Urothelium cell line (cell line): Measurements from ENCODE around the gene KIRREL3.

Experiments
- DNase-seq: peaks from one replicate; pipeline ENCODE4 v3.0.0; 2011; ENCODE audit warnings: low spot score, mixed read lengths
- FAIRE-seq: peaks from 2 replicates; lab custom pipeline; 2011; peaks lifted over from hg19 to GRCh38; lab: Jason Lieb, UNC

The KIRREL3 gene

GRCh38 chr11:126419801-126420697 lies 580.5 kb downstream of the KIRREL3 start:
- DNase-seq (no peak), FAIRE-seq (no peak)

- FAIRE-seq (no peak), DNase-seq (no peak)
Measured at GRCh38 chr11:126418887-126419286, 581.7 kb downstream of the KIRREL3 start.

- FAIRE-seq = no peak
Measured at GRCh38 chr11:126417091-126417862, 583.3 kb downstream of the KIRREL3 start.

DNA sequence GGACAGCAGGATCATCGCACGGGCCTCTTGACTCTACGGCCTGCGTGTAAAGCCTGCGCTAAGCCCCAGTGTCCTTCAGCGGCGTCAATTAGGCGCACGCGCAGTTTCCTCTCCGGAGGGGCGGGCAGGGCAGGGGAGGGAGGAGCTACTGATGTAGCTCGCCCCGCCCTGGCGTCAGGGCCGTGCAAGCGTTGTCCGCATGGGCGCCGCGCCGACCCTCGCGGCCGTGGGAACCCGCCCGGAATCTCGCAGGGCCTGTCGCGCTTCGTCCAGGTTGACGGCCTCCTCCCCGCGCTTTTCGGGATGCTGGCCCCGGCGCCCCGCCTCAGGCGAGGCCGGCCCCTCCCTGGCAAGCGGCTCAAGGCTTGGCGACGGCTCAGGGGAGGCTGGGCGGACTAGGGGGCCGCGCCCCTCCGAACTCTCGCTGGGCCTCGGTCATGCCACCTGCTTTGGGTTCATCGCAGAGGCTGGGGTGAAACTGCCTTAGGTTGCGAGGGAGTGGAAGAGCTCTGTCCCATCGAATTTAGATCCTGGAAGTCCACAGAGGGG lies 584.0 kb downstream of the KIRREL3 start:
- FAIRE-seq = no peak
- no peak for DNase-seq

More at GRCh38 chr11:126417091-126417862, 583.3 kb downstream of the KIRREL3 start:
- DNase-seq = no peak

DNA sequence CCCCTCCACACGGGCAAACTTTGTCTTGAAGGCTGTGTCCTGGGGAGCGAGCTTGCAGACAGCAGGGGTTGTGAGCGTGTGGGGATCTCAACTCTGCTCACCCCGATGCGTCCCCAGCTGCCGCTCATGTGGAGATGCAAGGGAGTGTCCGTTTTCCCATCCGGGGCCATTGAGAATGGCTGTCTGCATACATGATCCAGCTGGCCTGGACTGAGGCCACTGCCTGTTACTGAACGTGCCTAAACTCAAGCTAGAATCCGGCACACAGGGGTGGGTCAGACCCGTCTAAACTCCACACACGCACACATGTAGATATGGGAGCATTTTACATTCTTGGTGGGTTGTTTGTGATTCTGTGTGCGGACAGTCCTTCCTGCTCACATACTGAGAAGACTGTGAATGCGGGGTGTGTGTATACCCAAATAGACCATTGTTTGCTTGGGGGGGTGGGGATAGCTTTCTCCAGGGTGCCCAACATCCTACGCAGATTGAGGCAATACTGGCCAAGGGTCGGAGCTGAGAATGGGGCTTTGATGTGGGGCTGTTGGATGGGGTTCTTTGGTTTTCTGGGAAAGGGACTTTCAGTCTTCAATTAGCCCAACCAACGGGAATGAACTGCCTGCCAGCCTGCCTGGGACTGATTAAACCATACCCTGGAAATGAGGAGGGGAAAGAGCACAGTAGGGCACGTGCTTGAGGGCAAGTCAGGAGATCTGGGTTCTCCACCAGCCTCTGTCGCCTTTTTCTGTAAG lies 584.7 kb downstream of the KIRREL3 start:
- DNase-seq (no peak), FAIRE-seq (no peak)

- DNase-seq = no peak
- FAIRE-seq = no peak
Measured at GRCh38 chr11:126415128-126415527, 585.4 kb downstream of the KIRREL3 start.

DNA sequence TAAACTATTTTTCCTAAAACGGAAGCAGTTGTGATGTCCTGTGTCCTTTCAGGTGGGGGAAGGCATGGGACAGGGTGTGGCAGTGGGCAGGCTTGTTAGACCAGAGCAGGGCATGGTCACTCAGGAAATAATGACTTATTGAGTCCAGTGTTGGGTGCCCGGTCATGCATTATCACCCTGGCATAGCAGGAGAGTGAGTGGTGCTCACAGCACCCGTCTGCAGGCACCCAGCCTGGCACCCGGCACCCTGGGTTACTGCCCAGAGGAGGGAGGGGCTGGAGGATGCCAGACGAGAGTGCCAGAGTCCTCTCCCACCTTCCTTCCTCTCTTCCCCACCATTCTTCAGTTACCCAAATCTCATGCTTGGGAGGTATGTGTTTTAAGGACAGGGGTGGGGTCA lies 586.0 kb downstream of the KIRREL3 start:
- DNase-seq (no peak), FAIRE-seq (no peak)

GRCh38 chr11:126413843-126414405 lies 586.6 kb downstream of the KIRREL3 start:
- FAIRE-seq = no peak

GRCh38 chr11:126413426-126413825 lies 587.1 kb downstream of the KIRREL3 start:
- FAIRE-seq (no peak), DNase-seq (no peak)

More at GRCh38 chr11:126413843-126414405, 586.6 kb downstream of the KIRREL3 start:
- DNase-seq = no peak

DNA sequence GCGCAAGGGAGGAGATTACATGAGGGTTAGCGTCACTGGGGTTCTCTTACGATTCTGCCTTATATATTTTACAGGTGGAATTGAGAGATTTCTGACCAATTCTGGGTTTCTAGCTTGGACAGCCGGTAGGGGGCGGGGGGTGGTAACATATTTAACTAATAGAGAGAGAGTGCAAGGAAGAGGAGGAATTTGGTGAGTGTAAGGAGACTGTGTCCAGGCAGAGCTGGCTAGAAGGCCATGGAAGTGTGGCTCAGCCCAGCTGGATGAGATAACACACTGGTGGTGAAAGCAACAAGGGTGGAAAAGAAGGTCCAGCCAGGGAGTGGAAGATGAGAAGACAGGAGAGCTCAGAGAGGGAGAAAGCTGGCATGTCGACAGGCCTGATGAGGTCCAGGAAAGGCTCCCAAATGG lies 588.6 kb downstream of the KIRREL3 start:
- FAIRE-seq (no peak), DNase-seq (no peak)

DNA sequence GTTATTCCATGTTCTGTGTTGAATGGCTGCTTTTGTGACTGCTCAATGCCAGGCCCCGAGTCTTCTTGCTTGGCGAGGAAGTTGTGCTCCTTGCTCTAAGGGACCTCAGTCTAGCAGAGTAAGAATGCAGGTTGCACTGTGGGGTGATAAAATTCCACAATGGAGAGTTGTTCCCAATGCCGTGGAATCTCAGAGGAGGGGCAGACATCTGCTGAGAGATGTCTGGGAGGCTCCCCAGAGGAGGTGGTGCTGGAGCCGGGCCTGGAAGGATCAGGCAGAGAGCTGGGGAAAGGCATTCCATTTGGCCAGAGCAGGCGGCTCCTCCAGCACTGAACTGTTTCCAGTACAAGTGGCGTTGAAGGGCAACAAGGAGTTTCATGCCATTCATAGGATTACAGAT lies 589.9 kb downstream of the KIRREL3 start:
- FAIRE-seq = no peak
- no peak for DNase-seq

- DNase-seq (no peak), FAIRE-seq (no peak)
Measured at GRCh38 chr11:126409620-126409985, 591.0 kb downstream of the KIRREL3 start.

GRCh38 chr11:126408901-126409619 lies 591.5 kb downstream of the KIRREL3 start:
- FAIRE-seq (no peak), DNase-seq (no peak)

DNA sequence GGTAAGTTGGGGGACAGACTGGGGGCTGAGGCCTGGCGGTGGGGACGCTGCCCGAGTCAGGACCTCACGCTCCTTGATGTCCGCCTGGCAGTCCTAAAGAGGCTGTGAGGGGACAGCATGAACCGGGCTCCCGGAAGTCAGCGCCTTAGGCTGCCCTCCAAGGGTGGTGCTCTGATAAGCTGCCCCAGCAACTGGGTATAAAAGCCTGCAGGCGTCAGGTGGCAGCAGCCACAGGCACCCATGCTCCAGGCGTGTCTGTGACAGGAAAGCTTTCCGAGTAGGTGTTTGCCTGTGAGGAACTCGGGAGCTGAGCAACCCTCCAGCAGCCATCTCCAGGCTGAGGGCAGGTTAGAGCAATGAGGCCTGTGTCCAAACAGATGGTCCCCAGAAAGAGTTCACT lies 592.1 kb downstream of the KIRREL3 start:
- FAIRE-seq = no peak

GRCh38 chr11:126407682-126408288 lies 592.8 kb downstream of the KIRREL3 start:
- DNase-seq (no peak), FAIRE-seq (no peak)

More for the DNA sequence above, 592.1 kb downstream of the KIRREL3 start:
- no peak for DNase-seq

DNA sequence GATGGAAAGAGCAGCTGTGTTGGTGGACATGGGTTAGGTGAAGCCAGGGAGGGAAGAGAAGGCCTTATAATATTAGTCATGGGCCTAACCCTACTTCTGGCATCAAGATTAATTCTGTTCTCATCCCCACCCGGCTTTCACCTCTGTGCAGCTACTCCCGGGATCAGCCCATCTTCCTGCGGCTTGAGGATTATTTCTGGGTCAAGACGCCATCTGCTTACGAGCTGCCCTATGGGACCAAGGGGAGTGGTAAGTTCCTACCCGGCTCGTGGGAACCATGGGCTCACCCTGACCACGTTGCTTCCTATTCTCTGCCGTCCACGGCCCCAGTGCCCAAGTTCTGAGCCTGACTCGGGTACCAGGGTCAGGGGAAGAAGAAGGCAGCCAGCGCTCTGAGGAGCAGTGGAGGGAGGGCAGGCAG lies 593.5 kb downstream of the KIRREL3 start:
- no peak for DNase-seq

GRCh38 chr11:126406368-126406767 lies 594.2 kb downstream of the KIRREL3 start:
- no peak for FAIRE-seq
- no peak for DNase-seq

More for the DNA sequence above, 593.5 kb downstream of the KIRREL3 start:
- FAIRE-seq = no peak

DNA sequence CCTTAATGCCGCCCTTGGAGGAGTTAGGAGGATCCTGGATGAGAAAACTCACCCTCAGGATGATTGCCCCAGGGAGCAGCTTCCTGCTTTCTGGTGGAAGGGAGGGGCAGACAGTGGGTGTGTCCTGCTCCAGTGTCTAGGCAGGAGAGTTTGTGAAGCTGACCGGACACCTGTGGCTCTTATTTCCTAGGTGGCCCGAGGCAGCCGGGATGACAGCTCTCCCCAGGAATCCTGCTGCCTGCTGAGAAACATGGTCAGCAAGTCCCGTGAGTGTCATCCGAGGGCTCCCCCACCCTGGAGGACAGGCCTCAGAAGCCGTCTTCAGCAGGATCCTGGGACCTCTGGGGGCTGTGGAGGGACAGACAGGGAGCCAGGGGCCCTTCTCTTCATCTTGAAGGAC lies 594.7 kb downstream of the KIRREL3 start:
- DNase-seq (no peak), FAIRE-seq (no peak)

GRCh38 chr11:126405374-126405773 lies 595.2 kb downstream of the KIRREL3 start:
- DNase-seq (no peak), FAIRE-seq (no peak)
